ENCODE results near the gene FAM13B.
"Not testable (repeated sequence)": the region's sequence is repeated elsewhere in the genome, so short reads cannot be mapped to it uniquely, and the experiment has no call there.

Gene FAM13B

GRCh38 chr5:138033907-138034306 is 1.0 kb upstream of the FAM13B start:
- DNase-seq = no peak

- DNase-seq = no peak
Observed at GRCh38 chr5:138033386-138033808, 518 bp upstream of the FAM13B start.

GRCh38 chr5:138032028-138032571 is 779 bp downstream of the FAM13B start:
- DNase-seq = no peak

GRCh38 chr5:138029944-138030343 is 2.9 kb downstream of the FAM13B start:
- no peak for DNase-seq

- no peak for DNase-seq
Observed at GRCh38 chr5:138029501-138029900, 3.4 kb downstream of the FAM13B start.

- DNase-seq = no peak
Observed at GRCh38 chr5:138028971-138029365, 3.9 kb downstream of the FAM13B start.

DNA sequence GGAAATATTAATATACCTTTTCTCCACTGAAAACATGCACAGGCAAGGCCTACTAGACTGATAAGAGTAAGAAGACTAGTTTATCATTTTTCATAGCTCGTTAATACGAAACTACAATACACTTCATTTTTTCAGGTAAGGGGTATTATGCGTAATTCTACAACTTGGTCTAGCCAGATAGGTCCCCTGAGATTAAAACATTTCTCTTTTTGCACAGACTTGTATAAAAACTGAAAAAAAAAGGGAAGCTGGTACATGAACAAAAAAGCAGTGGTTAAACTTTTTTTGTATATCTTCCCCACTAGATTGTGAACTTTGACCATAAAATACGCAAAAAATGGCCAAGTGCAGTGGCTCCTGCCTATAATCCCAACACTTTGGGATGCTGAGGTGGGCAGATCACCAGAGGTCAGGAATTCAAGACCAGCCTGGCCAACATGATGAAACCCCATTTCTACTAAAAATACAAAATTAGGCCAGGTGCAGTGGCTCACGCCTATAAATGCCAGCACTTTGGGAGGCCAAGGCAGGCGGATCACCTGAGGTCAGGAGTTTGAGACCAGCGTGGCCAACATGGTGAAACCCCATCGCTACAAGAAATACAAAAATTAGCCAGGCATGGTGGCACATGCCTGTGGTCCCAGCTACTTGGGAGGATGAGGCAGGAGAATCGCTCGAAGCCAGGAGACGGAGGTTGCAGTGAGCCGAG is 4.5 kb downstream of the FAM13B start:
- not testable (repeated sequence) for DNase-seq

DNA sequence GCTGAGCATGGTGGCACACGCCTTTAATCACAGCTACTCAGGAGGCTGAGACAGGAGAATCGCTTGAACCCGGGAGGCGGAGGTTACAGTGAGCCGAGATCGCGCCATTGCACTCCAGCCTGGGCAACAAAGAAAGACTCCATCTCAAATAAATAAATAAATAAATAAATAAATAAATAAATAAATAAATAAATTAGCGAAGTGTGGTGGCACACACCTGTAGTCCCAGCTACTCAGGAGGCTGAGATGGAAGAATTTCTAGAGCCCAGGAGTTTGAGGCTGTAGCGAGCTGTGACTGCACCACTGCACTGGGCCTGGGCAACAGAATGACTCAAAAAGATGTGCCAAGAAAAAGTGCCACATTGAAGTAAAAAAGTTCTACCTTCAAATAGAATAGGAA is 6.1 kb downstream of the FAM13B start:
- DNase-seq = not testable (repeated sequence)

DNA sequence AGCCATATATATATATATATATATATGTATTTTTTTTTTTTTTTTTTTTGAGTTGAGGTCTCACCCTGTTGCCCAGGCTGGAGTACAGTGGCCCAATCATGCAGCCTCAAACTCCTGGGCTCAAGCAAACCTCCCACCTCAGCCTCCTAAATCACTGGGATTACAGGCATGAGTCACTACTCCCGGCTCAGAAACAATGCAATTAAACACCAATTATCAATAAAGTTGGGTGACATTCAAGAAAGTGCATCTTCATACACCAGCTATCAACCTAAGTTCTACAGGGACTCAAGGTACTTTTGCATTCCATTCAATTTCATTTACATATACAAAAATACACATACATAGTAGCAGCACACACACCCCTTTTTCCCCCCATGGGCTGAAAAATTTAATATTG is 7.6 kb downstream of the FAM13B start:
- no peak for DNase-seq

- no peak for DNase-seq
Observed at GRCh38 chr5:138024117-138024516, 8.8 kb downstream of the FAM13B start.

- DNase-seq = no peak
Observed at GRCh38 chr5:138022912-138023311, 10.0 kb downstream of the FAM13B start.

GRCh38 chr5:138021771-138022170 is 11.1 kb downstream of the FAM13B start:
- no peak for DNase-seq

- DNase-seq = no peak
Observed at GRCh38 chr5:138018849-138019248, 14.0 kb downstream of the FAM13B start.

DNA sequence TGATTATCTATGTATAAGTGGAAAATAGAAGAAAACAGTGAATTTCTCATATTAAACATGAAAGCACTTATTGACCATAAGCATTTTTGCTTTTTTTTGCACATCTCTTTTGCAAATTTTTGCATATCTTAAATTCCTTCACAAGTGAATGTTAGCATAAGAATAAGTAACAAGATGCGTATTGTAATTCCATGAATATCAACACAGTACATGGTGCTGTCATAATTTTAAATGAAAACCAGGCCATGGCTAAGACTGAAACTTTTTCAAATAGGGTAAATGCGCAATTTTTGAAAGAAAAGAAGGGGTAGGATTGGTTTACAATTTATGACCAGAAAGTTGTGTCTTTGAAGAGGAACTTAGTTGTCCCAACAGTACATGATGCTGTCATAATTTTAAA is 17.0 kb downstream of the FAM13B start:
- DNase-seq = no peak

DNA sequence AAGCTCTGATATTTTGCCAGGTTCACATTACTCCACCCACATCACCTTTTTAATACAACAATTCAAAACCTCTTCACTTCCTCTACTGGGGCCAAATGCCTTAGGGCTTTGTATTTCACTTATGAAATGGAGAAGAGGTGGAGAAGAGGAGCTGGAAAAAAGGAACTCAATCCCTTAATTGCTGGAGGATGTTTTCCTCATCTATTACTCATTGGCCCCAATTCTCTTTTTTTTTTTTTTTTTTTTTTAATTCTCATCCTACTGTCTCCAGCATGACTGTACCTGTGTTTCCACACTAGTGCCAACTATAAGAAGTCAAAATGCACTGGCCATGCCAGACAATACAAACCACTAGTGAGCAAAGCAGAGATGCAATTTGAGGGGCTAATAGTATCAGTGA is 20.9 kb downstream of the FAM13B start:
- no peak for DNase-seq

DNA sequence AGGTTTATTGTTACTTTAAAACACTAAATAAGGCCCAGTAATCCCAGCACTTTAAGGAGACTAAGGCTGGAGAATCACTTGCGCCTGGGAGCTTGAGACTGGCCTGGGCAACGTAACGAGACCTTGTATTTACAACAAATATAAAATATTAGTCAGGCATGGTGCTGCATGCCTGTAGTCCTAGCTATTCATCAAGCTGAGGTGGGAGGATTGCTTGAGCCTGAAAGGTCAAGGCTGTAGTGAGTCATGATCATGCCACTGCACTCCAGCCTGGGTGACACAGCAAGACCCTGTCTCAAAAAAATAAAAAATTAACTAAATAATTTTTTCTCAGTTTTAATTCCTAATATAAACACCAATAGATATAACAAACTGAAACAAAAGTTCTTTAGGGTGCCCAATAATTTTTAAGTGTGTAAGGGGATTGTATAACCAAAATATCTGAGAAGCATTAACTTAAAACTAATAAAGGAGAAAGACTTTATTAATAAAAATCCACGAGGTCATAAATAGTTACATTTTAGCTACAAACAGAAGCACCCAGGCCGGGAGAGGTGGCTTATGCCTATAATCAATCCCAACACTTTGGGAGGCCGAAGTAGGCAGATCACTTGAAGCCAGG is 32.7 kb downstream of the FAM13B start:
- no peak for DNase-seq

DNA sequence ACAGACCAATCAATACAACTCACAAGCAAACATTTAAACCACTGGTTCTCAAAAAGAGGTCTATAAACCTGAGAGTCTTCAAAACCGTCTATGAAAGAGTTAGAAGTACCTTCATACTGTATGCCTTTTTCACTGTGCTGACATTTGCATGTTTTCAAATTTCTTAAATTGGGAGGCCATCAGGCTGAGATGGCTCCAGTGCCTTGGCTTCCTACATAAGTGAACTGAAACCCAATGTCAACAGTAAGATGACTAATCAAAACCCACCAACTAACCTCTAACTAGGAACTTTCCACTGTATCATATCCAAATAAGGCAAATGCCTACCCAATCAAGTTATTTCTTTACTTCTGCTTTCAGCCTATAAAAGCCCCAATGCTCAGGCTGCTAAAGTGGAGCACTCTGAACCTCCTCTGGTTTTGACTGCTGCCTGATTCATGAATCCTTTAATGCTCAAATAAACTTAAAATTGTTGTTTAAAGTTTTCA is 35.1 kb downstream of the FAM13B start:
- no peak for DNase-seq

DNA sequence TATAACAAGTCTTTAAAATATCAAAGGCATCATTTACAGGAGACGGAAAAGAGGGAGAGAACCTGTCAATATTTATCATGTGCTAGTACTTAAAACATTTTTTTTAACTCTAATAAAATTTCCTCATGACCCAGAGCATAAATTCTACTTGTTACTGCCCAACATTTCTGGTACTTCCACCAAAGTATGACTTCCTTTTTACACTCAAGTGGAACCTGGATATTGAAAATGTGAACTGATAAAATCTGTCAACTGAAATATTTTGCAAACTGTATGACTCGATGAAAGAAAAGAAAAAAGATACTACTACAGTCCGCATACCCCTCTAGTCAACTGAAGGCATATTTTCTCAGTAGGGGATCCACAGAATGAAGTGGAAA is 37.1 kb downstream of the FAM13B start:
- no peak for DNase-seq

- no peak for DNase-seq
Observed at GRCh38 chr5:137995077-137995748, 37.7 kb downstream of the FAM13B start.

GRCh38 chr5:137994556-137994955 is 38.3 kb downstream of the FAM13B start:
- DNase-seq = no peak

DNA sequence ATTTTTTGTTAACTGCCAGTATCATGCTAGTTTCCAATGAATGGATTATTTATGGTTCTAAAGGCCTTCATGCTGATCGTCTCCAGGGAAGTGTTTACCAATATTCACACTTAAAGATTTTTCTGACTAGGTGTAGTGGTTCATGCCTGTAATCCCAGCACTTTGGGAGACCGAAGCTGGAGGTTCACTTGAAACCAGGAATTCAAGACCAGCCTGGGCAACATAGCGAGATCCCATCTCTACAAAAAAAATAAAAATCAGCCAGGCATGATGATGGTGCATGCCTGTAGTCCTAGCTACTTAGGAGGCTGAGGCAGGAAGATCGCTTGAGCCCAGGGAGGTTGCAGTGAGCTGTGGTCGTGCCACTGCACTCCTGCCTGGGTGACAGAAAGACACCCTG is 43.5 kb downstream of the FAM13B start:
- no peak for DNase-seq

DNA sequence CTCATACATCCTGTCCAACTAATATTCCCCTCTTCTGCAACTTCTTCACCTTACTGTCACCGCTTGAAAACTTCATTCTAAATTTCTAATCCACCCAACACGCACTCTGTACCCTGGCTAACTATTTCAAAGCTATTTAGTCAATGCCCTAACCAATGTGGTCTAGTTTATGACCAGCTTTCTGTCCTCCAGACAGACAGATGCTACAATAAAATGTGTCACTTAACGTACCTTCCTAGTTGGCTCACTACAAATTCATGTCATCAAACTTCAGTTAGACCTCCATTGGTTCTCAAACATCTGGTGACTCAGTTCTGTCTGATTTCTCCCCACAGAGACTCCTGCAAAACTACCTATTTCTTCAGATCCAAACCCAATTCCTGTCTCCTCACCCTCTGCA is 57.7 kb downstream of the FAM13B start:
- DNase-seq = no peak

GRCh38 chr5:137970384-137970783 is 62.5 kb downstream of the FAM13B start:
- DNase-seq = not testable (repeated sequence)

DNA sequence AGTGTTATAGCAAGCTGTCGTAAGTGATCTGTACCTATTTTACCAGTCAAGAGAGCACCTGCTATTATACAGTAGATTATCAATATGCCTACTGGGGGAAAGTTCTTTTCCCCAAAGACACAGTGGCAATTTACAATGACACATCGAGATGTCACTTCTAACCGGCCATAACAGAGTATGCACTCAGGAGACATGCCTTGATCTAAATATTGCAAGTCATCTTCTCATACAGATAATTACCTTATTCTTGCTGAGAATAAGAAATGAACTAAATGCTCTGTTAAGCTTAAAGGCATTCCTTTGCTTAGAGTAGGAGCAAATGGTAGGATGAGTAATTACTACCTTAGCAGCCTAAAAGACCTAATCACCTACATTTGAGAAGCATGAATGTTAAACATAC is 72.1 kb downstream of the FAM13B start:
- DNase-seq = no peak

Data from NCI-H2107 (cell line).